ENCODE measurements around the gene KRT7.
"Not testable (repeated sequence)": the region's sequence is repeated elsewhere in the genome, so short reads cannot be mapped to it uniquely, and the experiment has no call there.

Gene KRT7

GRCh38 chr12:52245962-52246569 is 13.0 kb downstream of the KRT7 start:
- DNase-seq, result no peak

GRCh38 chr12:52246720-52247621 is 13.9 kb downstream of the KRT7 start:
- DNase-seq, result no peak

GRCh38 chr12:52247622-52248540 is 14.8 kb downstream of the KRT7 start:
- DNase-seq, result no peak

- no peak for DNase-seq
Observed at GRCh38 chr12:52248541-52249461, 15.8 kb downstream of the KRT7 start.

- no peak for DNase-seq
Observed at GRCh38 chr12:52249511-52250047, 16.5 kb downstream of the KRT7 start.

GRCh38 chr12:52250048-52250990 is 17.3 kb downstream of the KRT7 start:
- no peak for DNase-seq

GRCh38 chr12:52251367-52252051 is 18.5 kb downstream of the KRT7 start:
- no peak for DNase-seq

- not testable (repeated sequence) for DNase-seq
Observed at GRCh38 chr12:52252175-52252615, 19.2 kb downstream of the KRT7 start.

GRCh38 chr12:52252728-52253343 is 19.8 kb downstream of the KRT7 start:
- no peak for DNase-seq

- DNase-seq, result no peak
Observed at GRCh38 chr12:52253391-52254179, 20.5 kb downstream of the KRT7 start.

- DNase-seq, result no peak
Observed at GRCh38 chr12:52254180-52254964, 21.3 kb downstream of the KRT7 start.

- DNase-seq, result no peak
Observed at GRCh38 chr12:52254965-52255751, 22.1 kb downstream of the KRT7 start.

GRCh38 chr12:52255926-52256583 is 23.0 kb downstream of the KRT7 start:
- DNase-seq, result no peak

GRCh38 chr12:52256584-52256935 is 23.5 kb downstream of the KRT7 start:
- DNase-seq, result no peak

- DNase-seq, result no peak
Observed at GRCh38 chr12:52257074-52257551, 24.1 kb downstream of the KRT7 start.

GRCh38 chr12:52257922-52258321 is 24.9 kb downstream of the KRT7 start:
- not testable (repeated sequence) for DNase-seq

Data from activated T-cell treated with anti-CD3 and anti-CD28 coated beads, Interleukin-2, amount 50 U/mL, for 1 hour (primary cell).